PC-3 (cell line): Measurements from ENCODE around the gene BPIFB3.

ENCODE experiments used
- CTCF ChIP-seq: fragments of 300-600 bp; sonication (generic); conservative IDR thresholded peaks from 2 replicates; pipeline ENCODE4 v1.5.1; 2017; ENCODE audit warnings: antibody characterized with exemption, low read depth, mild to moderate bottlenecking, low read length
- EZH2 ChIP-seq: fragments of 300-600 bp; sonication (generic); IDR thresholded peaks from one replicate; pipeline ENCODE4 v1.6.1; 2017; ENCODE audit warnings: antibody characterized with exemption, mild to moderate bottlenecking, low read length; ENCODE audit not compliant: unreplicated experiment

GRCh38 chr20:33031531-33031930 is 22.2 kb upstream of the BPIFB3 start, which contains the start of gene BPIFB6:
- no peak for TF ChIP-seq CTCF
- TF ChIP-seq EZH2, result no peak
